AG04449 (cell line): ENCODE data around the gene RACK1.

Source experiments
- CTCF ChIA-PET: fragments of 350-600 bp; formaldehyde crosslinking; extraction: SDS; loops from one replicate; lab custom pipeline; 2021; ENCODE audit warnings: antibody characterized with exemption; lab: Yijun Ruan, JAX
- POLR2A ChIA-PET: fragments of 400-600, 350-600 bp; formaldehyde crosslinking; extraction: SDS; loops from one replicate; lab custom pipeline; 2020; ENCODE audit warnings: antibody characterized with exemption, inconsistent platforms; lab: Yijun Ruan, JAX
- DNase-seq: peaks from one replicate; pipeline ENCODE4 v3.0.0-alpha.2; 2010; ENCODE audit warnings: low read depth, low spot score
- H3K4me3 ChIP-seq: 2 replicates; pipeline ENCODE4 v1.5.1; 2011; ENCODE audit warnings: low read depth, mild to moderate bottlenecking, control low read depth, low read length
- CTCF ChIP-seq: IDR thresholded peaks from one replicate; pipeline ENCODE4 v1.5.1; 2011; ENCODE audit warnings: mild to moderate bottlenecking, moderate library complexity, low read length, control low read depth, inconsistent platforms; ENCODE audit not compliant: insufficient read depth; ENCODE audit errors: missing control alignments

Gene RACK1

GRCh38 chr5:181186986-181187499 lies 56.7 kb downstream of the RACK1 start:
- ChIA-PET POLR2A (interaction anchor here (3.5 kb wide), 1 partner anchor 20 kb away, joined by 17 read pairs; no protein-coding TSS in a partner anchor), CTCF (interaction anchor here (1.5 to 3.8 kb wide), 3 partner anchors 19 to 35 kb away, joined by 5 to 29 read pairs (median 7); partner anchors contain the start of genes TRIM41 and TRIM7)
- no peak for DNase-seq
- no peak for TF ChIP-seq CTCF
- H3K4me3 ChIP-seq: peak overlapping the region; percentile 49
